Subcutaneous abdominal adipose tissue (tissue), 5 donors: ENCODE results near the gene LRRK2.

Experiments used
- H3K27ac ChIP-seq: one replicate; pipeline ENCODE4 v1.7.0; 2013; ENCODE audit warnings: low read depth, mild to moderate bottlenecking, inconsistent platforms, low read length, moderate library complexity
- H3K27me3 ChIP-seq, 5 donors: one replicate each; pipeline ENCODE4 v1.7.0; 2013; ENCODE audit warnings: low read length in 5 of 5, inconsistent platforms in 1 of 5; ENCODE audit not compliant: control insufficient read depth in 5 of 5, insufficient read depth in 4 of 5
- H3K36me3 ChIP-seq, 5 donors: one replicate each; pipeline ENCODE4 v1.7.0; 2013; ENCODE audit warnings: low read length in 5 of 5; ENCODE audit not compliant: control insufficient read depth in 5 of 5, insufficient read depth in 5 of 5
- H3K4me1 ChIP-seq, 5 donors: one replicate each; pipeline ENCODE4 v1.7.0; 2013; ENCODE audit warnings: low read length in 5 of 5, mild to moderate bottlenecking in 3 of 5, moderate library complexity in 1 of 5; ENCODE audit not compliant: control insufficient read depth in 5 of 5, insufficient read depth in 5 of 5
- H3K4me3 ChIP-seq, 5 donors: one replicate each; pipeline ENCODE4 v1.7.0; 2013; ENCODE audit warnings: low read length in 5 of 5, low read depth in 1 of 5
- H3K9ac ChIP-seq, 5 donors: one replicate each; pipeline ENCODE4 v1.7.0; 2013; ENCODE audit warnings: low read length in 5 of 5, mild to moderate bottlenecking in 4 of 5, moderate library complexity in 3 of 5
- H3K9me3 ChIP-seq, 5 donors: one replicate each; pipeline ENCODE4 v1.7.0; 2013; ENCODE audit warnings: low read length in 5 of 5; ENCODE audit not compliant: control insufficient read depth in 5 of 5
- donor health status: healthy.
- donor health status: healthy.
- donor health status: healthy.
- donor health status: healthy.
- donor health status: healthy.

Gene LRRK2

GRCh38 chr12:40310211-40310610 is 85.4 kb downstream of the LRRK2 start:
- Histone ChIP-seq H3K4me3 (no peak overlapping the region), H3K9me3 (no peaks in the 10 kb centered on the region), H3K4me1 (no peaks in the 10 kb centered on the region), H3K27me3 (no peaks in the 10 kb centered on the region), H3K27ac (no peak overlapping the region), H3K36me3 (peaks cover 4 to 16% (median 6%) of the 10 kb centered on the region in 5 donors), H3K9ac (no peak overlapping the region)

GRCh38 chr12:40312196-40312595 is 87.4 kb downstream of the LRRK2 start:
- no peak overlapping the region for H3K9ac ChIP-seq
- H3K9me3 ChIP-seq: no peaks in the 10 kb centered on the region
- H3K36me3 ChIP-seq: peaks cover 4 to 18% (median 11%) of the 10 kb centered on the region in 5 donors
- H3K4me3 ChIP-seq: no peak overlapping the region
- no peaks in the 10 kb centered on the region for H3K4me1 ChIP-seq
- no peak overlapping the region for H3K27ac ChIP-seq
- H3K27me3 ChIP-seq: no peaks in the 10 kb centered on the region

- H3K27me3 ChIP-seq: no peaks in the 10 kb centered on the region
- H3K4me1 ChIP-seq: no peaks in the 10 kb centered on the region
- H3K36me3 ChIP-seq: peaks cover 4 to 18% (median 13%) of the 10 kb centered on the region in 5 donors
- no peak overlapping the region for H3K9ac ChIP-seq
- H3K4me3 ChIP-seq: no peak overlapping the region
- H3K27ac ChIP-seq: no peak overlapping the region
- H3K9me3 ChIP-seq: no peaks in the 10 kb centered on the region
Observed at GRCh38 chr12:40312982-40313576, 88.3 kb downstream of the LRRK2 start.

GRCh38 chr12:40313928-40314327 is 89.1 kb downstream of the LRRK2 start:
- Histone ChIP-seq H3K27ac (no peak overlapping the region), H3K4me3 (no peak overlapping the region), H3K27me3 (no peaks in the 10 kb centered on the region), H3K9me3 (no peaks in the 10 kb centered on the region), H3K9ac (no peak overlapping the region), H3K36me3 (peaks cover 4 to 18% (median 13%) of the 10 kb centered on the region in 5 donors), H3K4me1 (no peaks in the 10 kb centered on the region)

GRCh38 chr12:40314927-40315326 is 90.1 kb downstream of the LRRK2 start:
- Histone ChIP-seq H3K4me3 (no peak overlapping the region), H3K9me3 (no peaks in the 10 kb centered on the region), H3K27me3 (no peaks in the 10 kb centered on the region), H3K36me3 (peaks cover 4 to 18% (median 9%) of the 10 kb centered on the region in 5 donors), H3K4me1 (no peaks in the 10 kb centered on the region), H3K9ac (no peak overlapping the region), H3K27ac (no peak overlapping the region)

GRCh38 chr12:40315375-40315774 is 90.6 kb downstream of the LRRK2 start:
- Histone ChIP-seq H3K36me3 (peaks cover 2 to 14% (median 6%) of the 10 kb centered on the region in 5 donors), H3K27ac (no peak overlapping the region), H3K27me3 (no peaks in the 10 kb centered on the region), H3K9me3 (no peaks in the 10 kb centered on the region), H3K9ac (no peak overlapping the region), H3K4me1 (no peaks in the 10 kb centered on the region), H3K4me3 (no peak overlapping the region)

GRCh38 chr12:40324261-40324660 is 99.5 kb downstream of the LRRK2 start:
- Histone ChIP-seq H3K4me1 (no peaks in the 10 kb centered on the region), H3K9me3 (no peaks in the 10 kb centered on the region), H3K36me3 (peaks cover 5 to 21% (median 9%) of the 10 kb centered on the region in 5 donors), H3K27ac (no peak overlapping the region), H3K27me3 (no peaks in the 10 kb centered on the region), H3K4me3 (no peak overlapping the region), H3K9ac (no peak overlapping the region)

GRCh38 chr12:40325349-40325960 is 100.7 kb downstream of the LRRK2 start:
- no peaks in the 10 kb centered on the region for H3K4me1 ChIP-seq
- H3K27me3 ChIP-seq: no peaks in the 10 kb centered on the region
- peaks cover under 1 to 8% (median 3%) of the 10 kb centered on the region in 5 donors for H3K9me3 ChIP-seq
- no peak overlapping the region for H3K4me3 ChIP-seq
- H3K9ac ChIP-seq: no peak overlapping the region
- peaks cover 9 to 33% (median 18%) of the 10 kb centered on the region in 5 donors for H3K36me3 ChIP-seq
- H3K27ac ChIP-seq: no peak overlapping the region

- no peak overlapping the region for H3K9ac ChIP-seq
- H3K9me3 ChIP-seq: peaks cover 4 to 14% (median 9%) of the 10 kb centered on the region in 5 donors
- H3K36me3 ChIP-seq: peaks cover 13 to 33% (median 27%) of the 10 kb centered on the region in 5 donors
- H3K4me1 ChIP-seq: no peaks in the 10 kb centered on the region
- no peak overlapping the region for H3K4me3 ChIP-seq
- H3K27me3 ChIP-seq: no peaks in the 10 kb centered on the region
- H3K27ac ChIP-seq: no peak overlapping the region
Observed at GRCh38 chr12:40327535-40327934, 102.7 kb downstream of the LRRK2 start.

GRCh38 chr12:40330180-40330579 is 105.4 kb downstream of the LRRK2 start:
- H3K36me3 ChIP-seq: peaks cover 19 to 42% (median 32%) of the 10 kb centered on the region in 5 donors

More at GRCh38 chr12:40330180-40330579, 105.4 kb downstream of the LRRK2 start:
- H3K4me1 ChIP-seq: no peaks in the 10 kb centered on the region
- H3K4me3 ChIP-seq: no peak overlapping the region
- H3K9ac ChIP-seq: no peak overlapping the region
- H3K9me3 ChIP-seq: peaks cover 4 to 14% (median 9%) of the 10 kb centered on the region in 5 donors
- no peaks in the 10 kb centered on the region for H3K27me3 ChIP-seq
- H3K27ac ChIP-seq: no peak overlapping the region
